ENCODE data around the gene ZNF512B.

Gene ZNF512B

GRCh38 chr20:63950701-63951397, 18.9 kb downstream of the ZNF512B start:
- DNase-seq (ENCODE audit: low read depth), result no peak

GRCh38 chr20:63947638-63948456, 21.9 kb downstream of the ZNF512B start:
- no peak for DNase-seq (ENCODE audit: low read depth)

GRCh38 chr20:63946986-63947637, 22.6 kb downstream of the ZNF512B start:
- no peak for DNase-seq (ENCODE audit: low read depth)

GRCh38 chr20:63945921-63946920, 23.5 kb downstream of the ZNF512B start:
- DNase-seq (ENCODE audit: low read depth), result no peak

- no peak for DNase-seq (ENCODE audit: low read depth)
These were observed 24.6 kb downstream of the ZNF512B start for GRCh38 chr20:63945031-63945658.

- no peak for DNase-seq (ENCODE audit: low read depth)
These were observed 25.4 kb downstream of the ZNF512B start for GRCh38 chr20:63944078-63944941.

GRCh38 chr20:63943808-63944077, 26.0 kb downstream of the ZNF512B start:
- no peak for DNase-seq (ENCODE audit: low read depth)

GRCh38 chr20:63942969-63943807, 26.5 kb downstream of the ZNF512B start:
- no peak for DNase-seq (ENCODE audit: low read depth)

- DNase-seq (ENCODE audit: low read depth), result no peak
These were observed 27.3 kb downstream of the ZNF512B start for GRCh38 chr20:63942250-63942951.

GRCh38 chr20:63941282-63942081, 28.2 kb downstream of the ZNF512B start:
- no peak for DNase-seq (ENCODE audit: low read depth)

- no peak for DNase-seq (ENCODE audit: low read depth)
These were observed 29.1 kb downstream of the ZNF512B start for GRCh38 chr20:63940472-63941266.

- no peak for DNase-seq (ENCODE audit: low read depth)
These were observed 29.7 kb downstream of the ZNF512B start for GRCh38 chr20:63940071-63940471.

- DNase-seq (ENCODE audit: low read depth), result no peak
These were observed 30.4 kb downstream of the ZNF512B start for GRCh38 chr20:63939061-63939935.

GRCh38 chr20:63937596-63937995, 32.1 kb downstream of the ZNF512B start:
- no peak for DNase-seq (ENCODE audit: low read depth)

- no peak for DNase-seq (ENCODE audit: low read depth)
These were observed 34.3 kb downstream of the ZNF512B start for GRCh38 chr20:63935447-63935846.

Measured in HS-27A (cell line).